ENCODE measurements around the gene SLC16A10. TPM values are rescaled to one million over a fixed set of nuclear protein-coding genes. Genes with fewer than 3 reads are reported as not detected.
A peak's percentile ranks its signal among the peaks of the same experiment; 100 is the strongest.

SLC16A10 gene
- total RNA-seq (1 to 10 TPM; 3.3 to 3.5 TPM), polyA plus RNA-seq (2.2 TPM)

GRCh38 chr6:111087106-111087835, at the start of gene SLC16A10:
SLC16A10 (plus strand) TSS chr6:111087503; CDS start chr6:111087753, 250 bp downstream.
- no peaks in the 10 kb centered on the region for H3K9me3 ChIP-seq (ENCODE audit: low read length)
- Mint-ChIP-seq H3K4me3 (peak within 1 kb of the TSS; percentile 86 to 96 (median 94)), H3K36me3 (no peaks in the 10 kb centered on the region), H3K27ac (peak within 1 kb of the TSS in 7 of 8 donors; percentile 22 to 94 (median 91)), H3K27me3 (peaks cover 7 to 42% of the 10 kb centered on the region in 2 donors), H3K4me1 (peaks cover 17 to 34% (median 26%) of the 10 kb centered on the region in 3 donors), H3K9me3 (no peaks in the 10 kb centered on the region)
- no peaks in the 10 kb centered on the region for H3K36me3 ChIP-seq (ENCODE audit: insufficient read depth, low read length)
- no peak within 1 kb of the TSS for H3K27ac ChIP-seq (ENCODE audit: low read depth, low read length)
- no peaks in the 10 kb centered on the region for H3K27me3 ChIP-seq (ENCODE audit: insufficient read depth, low read length, poor library complexity, severe bottlenecking)
- ChIA-PET CTCF (no interaction called here), POLR2A (interaction anchor here (0.5 kb wide), 1 partner anchor 95 kb away, joined by 4 read pairs; no protein-coding TSS in a partner anchor)
- peak; percentile 48 to 94 (median 75) for DNase-seq
- peak within 1 kb of the TSS; percentile 66 for H3K4me3 ChIP-seq (ENCODE audit: low read length)
- H3K4me1 ChIP-seq (ENCODE audit: insufficient read depth, low read length), result peaks cover 16% of the 10 kb centered on the region

GRCh38 chr6:111038534-111039252, 48.6 kb upstream of the SLC16A10 start:
- Histone ChIP-seq H3K36me3 (ENCODE audit: insufficient read depth, low read length) (no peaks in the 10 kb centered on the region), H3K27ac (ENCODE audit: low read depth, low read length) (no peak overlapping the region), H3K27me3 (ENCODE audit: insufficient read depth, low read length, poor library complexity, severe bottlenecking) (no peaks in the 10 kb centered on the region), H3K4me3 (ENCODE audit: low read length) (no peak overlapping the region), H3K9me3 (ENCODE audit: low read length) (no peaks in the 10 kb centered on the region), H3K4me1 (ENCODE audit: insufficient read depth, low read length) (no peaks in the 10 kb centered on the region)
- ChIA-PET CTCF (no interaction called here), POLR2A (no interaction called here)
- Mint-ChIP-seq H3K4me3 (no peak overlapping the region), H3K9me3 (no peaks in the 10 kb centered on the region), H3K27me3 (peaks cover 0 to 13% of the 10 kb centered on the region in 2 donors), H3K4me1 (no peaks in the 10 kb centered on the region), H3K36me3 (no peaks in the 10 kb centered on the region), H3K27ac (no peak overlapping the region)
- DNase-seq, result no peak

GRCh38 chr6:111041917-111042316, 45.4 kb upstream of the SLC16A10 start:
- H3K4me3 Mint-ChIP-seq, result no peak overlapping the region
- no peak overlapping the region for H3K27ac Mint-ChIP-seq
- no peaks in the 10 kb centered on the region for H3K27me3 ChIP-seq (ENCODE audit: insufficient read depth, low read length, poor library complexity, severe bottlenecking)
- ChIA-PET POLR2A (interaction anchor here (0.6 kb wide), 1 partner anchor 534 kb away, joined by 3 read pairs; no protein-coding TSS in a partner anchor), CTCF (interaction anchor here (1.5 to 1.8 kb wide), 2 partner anchors 11 to 17 kb away, joined by 3 to 6 read pairs; no protein-coding TSS in a partner anchor)
- no peaks in the 10 kb centered on the region for H3K4me1 Mint-ChIP-seq
- no peaks in the 10 kb centered on the region for H3K9me3 ChIP-seq (ENCODE audit: low read length)
- H3K27me3 Mint-ChIP-seq, result peaks cover 1 to 13% of the 10 kb centered on the region in 2 donors
- no peak overlapping the region for H3K27ac ChIP-seq (ENCODE audit: low read depth, low read length)
- no peaks in the 10 kb centered on the region for H3K36me3 ChIP-seq (ENCODE audit: insufficient read depth, low read length)
- no peaks in the 10 kb centered on the region for H3K9me3 Mint-ChIP-seq
- DNase-seq, result no peak
- no peaks in the 10 kb centered on the region for H3K36me3 Mint-ChIP-seq
- H3K4me1 ChIP-seq (ENCODE audit: insufficient read depth, low read length), result no peaks in the 10 kb centered on the region
- H3K4me3 ChIP-seq (ENCODE audit: low read length), result no peak overlapping the region

- H3K36me3 ChIP-seq (ENCODE audit: insufficient read depth, low read length), result no peaks in the 10 kb centered on the region
- H3K4me1 Mint-ChIP-seq, result no peaks in the 10 kb centered on the region
- H3K27me3 Mint-ChIP-seq, result peaks cover 1 to 7% of the 10 kb centered on the region in 2 donors
- no peak overlapping the region for H3K27ac Mint-ChIP-seq
- no peaks in the 10 kb centered on the region for H3K36me3 Mint-ChIP-seq
- ChIA-PET POLR2A (no interaction called here), CTCF (interaction anchor here (1.7 kb wide), 1 partner anchor 10 kb away, joined by 5 read pairs; no protein-coding TSS in a partner anchor)
- H3K27ac ChIP-seq (ENCODE audit: low read depth, low read length), result no peak overlapping the region
- H3K4me1 ChIP-seq (ENCODE audit: insufficient read depth, low read length), result no peaks in the 10 kb centered on the region
- no peaks in the 10 kb centered on the region for H3K9me3 ChIP-seq (ENCODE audit: low read length)
- no peak overlapping the region for H3K4me3 ChIP-seq (ENCODE audit: low read length)
- H3K4me3 Mint-ChIP-seq, result no peak overlapping the region
- DNase-seq, result no peak
- no peaks in the 10 kb centered on the region for H3K27me3 ChIP-seq (ENCODE audit: insufficient read depth, low read length, poor library complexity, severe bottlenecking)
- H3K9me3 Mint-ChIP-seq, result peaks cover 0 to 2% (median 0%) of the 10 kb centered on the region in 5 donors
Observed at GRCh38 chr6:111047244-111047643, 40.1 kb upstream of the SLC16A10 start.

- Histone ChIP-seq H3K9me3 (ENCODE audit: low read length) (no peaks in the 10 kb centered on the region), H3K4me3 (ENCODE audit: low read length) (no peak overlapping the region), H3K36me3 (ENCODE audit: insufficient read depth, low read length) (no peaks in the 10 kb centered on the region), H3K27me3 (ENCODE audit: insufficient read depth, low read length, poor library complexity, severe bottlenecking) (no peaks in the 10 kb centered on the region), H3K27ac (ENCODE audit: low read depth, low read length) (no peak overlapping the region), H3K4me1 (ENCODE audit: insufficient read depth, low read length) (no peaks in the 10 kb centered on the region)
- CTCF ChIA-PET, result no interaction called here
- DNase-seq, result no peak
- H3K9me3 Mint-ChIP-seq, result peaks cover 0 to 2% (median 0%) of the 10 kb centered on the region in 5 donors
- peaks cover 1 to 4% of the 10 kb centered on the region in 2 donors for H3K27me3 Mint-ChIP-seq
- H3K27ac Mint-ChIP-seq, result no peak overlapping the region
- no peak overlapping the region for H3K4me3 Mint-ChIP-seq
- H3K36me3 Mint-ChIP-seq, result no peaks in the 10 kb centered on the region
- H3K4me1 Mint-ChIP-seq, result no peaks in the 10 kb centered on the region
- POLR2A ChIA-PET, result no interaction called here
Observed at GRCh38 chr6:111050261-111051023, 36.9 kb upstream of the SLC16A10 start.

- H3K4me3 Mint-ChIP-seq, result no peak overlapping the region
- POLR2A ChIA-PET, result no interaction called here
- peaks cover 0 to 4% of the 10 kb centered on the region in 2 donors for H3K27me3 Mint-ChIP-seq
- no peak for DNase-seq
- H3K36me3 Mint-ChIP-seq, result no peaks in the 10 kb centered on the region
- peaks cover 0 to 2% (median 0%) of the 10 kb centered on the region in 5 donors for H3K9me3 Mint-ChIP-seq
- peak overlapping the region in 1 of 8 donors; percentile 44 for H3K27ac Mint-ChIP-seq
- Histone ChIP-seq H3K9me3 (ENCODE audit: low read length) (no peaks in the 10 kb centered on the region), H3K27me3 (ENCODE audit: insufficient read depth, low read length, poor library complexity, severe bottlenecking) (no peaks in the 10 kb centered on the region), H3K4me1 (ENCODE audit: insufficient read depth, low read length) (no peaks in the 10 kb centered on the region), H3K4me3 (ENCODE audit: low read length) (no peak overlapping the region), H3K27ac (ENCODE audit: low read depth, low read length) (no peak overlapping the region), H3K36me3 (ENCODE audit: insufficient read depth, low read length) (no peaks in the 10 kb centered on the region)
- CTCF ChIA-PET, result no interaction called here
- peaks cover 0 to under 1% (median under 1%) of the 10 kb centered on the region in 3 donors for H3K4me1 Mint-ChIP-seq
Observed at GRCh38 chr6:111052171-111052570, 35.1 kb upstream of the SLC16A10 start.

GRCh38 chr6:111057074-111057752, 30.1 kb upstream of the SLC16A10 start:
- Histone ChIP-seq H3K27ac (ENCODE audit: low read depth, low read length) (no peak overlapping the region), H3K4me1 (ENCODE audit: insufficient read depth, low read length) (no peaks in the 10 kb centered on the region), H3K27me3 (ENCODE audit: insufficient read depth, low read length, poor library complexity, severe bottlenecking) (no peaks in the 10 kb centered on the region), H3K9me3 (ENCODE audit: low read length) (no peaks in the 10 kb centered on the region), H3K36me3 (ENCODE audit: insufficient read depth, low read length) (no peaks in the 10 kb centered on the region), H3K4me3 (ENCODE audit: low read length) (no peak overlapping the region)
- H3K36me3 Mint-ChIP-seq, result no peaks in the 10 kb centered on the region
- H3K27ac Mint-ChIP-seq, result peak overlapping the region in 2 of 8 donors; percentile 4 to 49
- H3K9me3 Mint-ChIP-seq, result no peaks in the 10 kb centered on the region
- peak in 2 of 5 donors; percentile 9 to 50 for DNase-seq
- CTCF ChIA-PET, result interaction anchor here (0.8 to 2.5 kb wide), 13 partner anchors 9 to 1106 kb away, joined by 3 to 19 read pairs (median 4); no protein-coding TSS in a partner anchor
- H3K4me1 Mint-ChIP-seq, result peaks cover 2 to 5% (median 4%) of the 10 kb centered on the region in 3 donors
- H3K27me3 Mint-ChIP-seq, result peaks cover 3 to 12% of the 10 kb centered on the region in 2 donors
- H3K4me3 Mint-ChIP-seq, result no peak overlapping the region
- POLR2A ChIA-PET, result no interaction called here

All from CD8-positive, alpha-beta memory T cell (primary cell).